Transverse colon (tissue), 4 donors: ENCODE measurements around the gene TTLL7. TPM values are rescaled to one million over a fixed set of nuclear protein-coding genes. Genes with fewer than 3 reads are reported as not detected.

ENCODE experiments used
- DNase-seq: peaks from one replicate; pipeline ENCODE4 v3.0.0-alpha.2; 2019
- H3K27ac ChIP-seq, 4 donors: fragments of 200-600 bp; sonication (generic); 2 replicates each; pipeline ENCODE4 v1.5.1; 2016 to 2018; ENCODE audit warnings: inconsistent platforms in 4 of 4
- H3K27me3 ChIP-seq: fragments of 200-600 bp; sonication (generic); 2 replicates; pipeline ENCODE4 v1.5.1; 2017; ENCODE audit warnings: inconsistent platforms
- H3K36me3 ChIP-seq, 4 donors: fragments of 200-600 bp; sonication (generic); 2 replicates each; pipeline ENCODE4 v1.5.1; 2017 to 2019; ENCODE audit warnings: inconsistent platforms in 4 of 4
- H3K4me1 ChIP-seq, 4 donors: fragments of 200-600 bp; sonication (generic); 2 replicates each; pipeline ENCODE4 v1.5.1; 2017 to 2020; ENCODE audit warnings: inconsistent platforms in 4 of 4
- H3K4me3 ChIP-seq, 4 donors: fragments of 200-600 bp; sonication (generic); 1 replicate in 1 of 4; 2 replicates in 3 of 4; pipeline versions ENCODE4 v1.5.1 to v1.6.1; 2017 to 2019; ENCODE audit warnings: inconsistent platforms in 4 of 4
- H3K9me3 ChIP-seq, 2 donors: fragments of 200-600 bp; sonication (generic); 2 replicates each; pipeline ENCODE4 v1.5.1; 2017 to 2019; ENCODE audit warnings: inconsistent platforms in 2 of 2
- CTCF ChIP-seq, 5 experiments: fragments of 200-600 bp in 3 of 5; fragments of 450-650 bp in 2 of 5; sonication (generic) in 3 of 5; IDR thresholded peaks; 1 replicate in 2 of 5; 2 replicates in 3 of 5; pipeline ENCODE4 v1.5.1; 2016 to 2017; ENCODE audit warnings: antibody characterized with exemption in 5 of 5, inconsistent platforms in 3 of 5, mild to moderate bottlenecking in 2 of 5, moderate library complexity in 1 of 5
- EP300 ChIP-seq: sonication (generic); formaldehyde crosslinking; IDR thresholded peaks from one replicate; pipeline ENCODE4 v1.6.1; 2017; ENCODE audit warnings: antibody characterized with exemption, low read depth
- POLR2A ChIP-seq: fragments of 450-650 bp; IDR thresholded peaks from one replicate; pipeline ENCODE4 v1.6.1; 2016; ENCODE audit warnings: antibody characterized with exemption, mild to moderate bottlenecking, moderate library complexity
- POLR2AphosphoS5 ChIP-seq, 3 donors: sonication (generic); formaldehyde crosslinking; IDR thresholded peaks; one replicate each; pipeline ENCODE4 v1.6.1; 2016; ENCODE audit warnings: antibody characterized with exemption in 3 of 3
- WGBS, 2 donors: methylation state at CpG; one replicate each; pipeline ENCODE4 v1.1.5; 2018; ENCODE audit warnings: low coverage in 1 of 2; 5-methylcytosine and 5-hydroxymethylcytosine counted together
- in situ Hi-C, 4 donors: fragments of 200-750 bp; cut with MboI; loops; one replicate each; pipeline versions ENCODE4 v1.15.0 to v1.15.1; 2017; ENCODE audit warnings: low sequenced_read_pairs in 3 of 4, low pct_ligation_motif_present in 1 of 4, low pct_unique_long_range_greater_than_20kb in 1 of 4
- intact Hi-C: fragments of 100-400 bp; cut with DNase I; formaldehyde crosslinking; loops from one replicate; pipeline ENCODE4 v1.15.1; 2023; ENCODE audit warnings: low total_unique reads
- total RNA-seq, 4 donors: library from RNA; depleted of rRNA; stranded (reverse); fragments of >200 nt; gene quantifications; one replicate each; pipeline ENCODE4 v1.1.0, GENCODE V29; 2016

Gene TTLL7
- total RNA-seq, 4 donors from 2014 or later, result 2.7 to 9.5 (median 4.2) TPM

- TF ChIP-seq EP300 (no peak), CTCF (IDR thresholded peaks at IDR 0.05) (no peak), POLR2AphosphoS5 (IDR thresholded peaks at IDR 0.05) (no peak), POLR2A (no peak)
- no peaks in the 10 kb centered on the region for H3K36me3 ChIP-seq
- no peak overlapping the region for H3K27ac ChIP-seq
- H3K4me3 ChIP-seq, result no peak overlapping the region
- no peaks in the 10 kb centered on the region for H3K9me3 ChIP-seq
- in situ Hi-C loops (no loop called here), intact Hi-C loops (no loop called here)
- no peaks in the 10 kb centered on the region for H3K27me3 ChIP-seq
- WGBS, 2 donors, result 89 to 96% methylated on average over 2 of the region's 2 CpGs
- peaks cover 0 to 5% (median 0%) of the 10 kb centered on the region in 4 donors for H3K4me1 ChIP-seq
- no peak for DNase-seq
These were observed 28.4 kb upstream of the TTLL7 start for GRCh38 chr1:84027368-84027767.

- H3K27me3 ChIP-seq, result no peaks in the 10 kb centered on the region
- no peaks in the 10 kb centered on the region for H3K9me3 ChIP-seq
- H3K27ac ChIP-seq, result no peak overlapping the region
- WGBS, 2 donors, result 89 to 95% methylated on average over 3 of the region's 3 CpGs
- H3K36me3 ChIP-seq, result no peaks in the 10 kb centered on the region
- no peaks in the 10 kb centered on the region for H3K4me1 ChIP-seq
- H3K4me3 ChIP-seq, result no peak overlapping the region
- no peak for DNase-seq
- intact Hi-C loops, result no loop called here
- TF ChIP-seq POLR2A, result no peak
- TF ChIP-seq POLR2AphosphoS5 (IDR thresholded peaks at IDR 0.05), result no peak
- TF ChIP-seq CTCF (IDR thresholded peaks at IDR 0.05), result no peak
- no peak for TF ChIP-seq EP300
- in situ Hi-C loops, result no loop called here
These were observed 27.0 kb upstream of the TTLL7 start for GRCh38 chr1:84025966-84026365.

GRCh38 chr1:84021822-84022221 lies 22.9 kb upstream of the TTLL7 start:
- Histone ChIP-seq H3K9me3 (no peaks in the 10 kb centered on the region), H3K4me1 (peaks cover 0 to 9% (median 3%) of the 10 kb centered on the region in 4 donors), H3K36me3 (no peaks in the 10 kb centered on the region), H3K27ac (no peak overlapping the region), H3K27me3 (no peaks in the 10 kb centered on the region), H3K4me3 (no peak overlapping the region)
- TF ChIP-seq POLR2A, result no peak
- no peak for TF ChIP-seq POLR2AphosphoS5 (IDR thresholded peaks at IDR 0.05)
- no peak for TF ChIP-seq CTCF (IDR thresholded peaks at IDR 0.05)
- intact Hi-C loops, result loop anchor here (2.0 kb wide), 1 partner anchor 29 kb away; no protein-coding TSS in a partner anchor
- DNase-seq, result no peak
- whole genome bisulfite sequencing, 2 donors, result 90 to 92% methylated on average over 6 of the region's 6 CpGs
- in situ Hi-C loops, result no loop called here

- H3K36me3 ChIP-seq, result no peaks in the 10 kb centered on the region
- intact Hi-C loops, result no loop called here
- no peak overlapping the region for H3K4me3 ChIP-seq
- H3K27me3 ChIP-seq, result no peaks in the 10 kb centered on the region
- no peak for DNase-seq
- 13 to 22% methylated on average over 3 of the region's 3 CpGs for WGBS, 2 donors
- H3K27ac ChIP-seq, result no peak overlapping the region
- peaks cover 0 to 9% (median 3%) of the 10 kb centered on the region in 4 donors for H3K4me1 ChIP-seq
- in situ Hi-C loops, result no loop called here
- H3K9me3 ChIP-seq, result no peaks in the 10 kb centered on the region
- no peak for TF ChIP-seq CTCF (IDR thresholded peaks at IDR 0.05)
- no peak for TF ChIP-seq EP300
- no peak for TF ChIP-seq POLR2AphosphoS5 (IDR thresholded peaks at IDR 0.05)
- TF ChIP-seq POLR2A, result no peak
These were observed 21.2 kb upstream of the TTLL7 start for GRCh38 chr1:84020151-84020550.
